ENCODE results near the gene CHCHD2.
"Not testable (repeated sequence)": the region's sequence is repeated elsewhere in the genome, so short reads cannot be mapped to it uniquely, and the experiment has no call there.

The CHCHD2 gene

GRCh38 chr7:56106108-56107073 is at the start of gene CHCHD2:
Gene CHCHD2 (minus strand): TSS chr7:56106476. CDS start chr7:56106413, 63 bp downstream.
- peak; percentile 97 for DNase-seq

GRCh38 chr7:56131062-56131461 is 24.8 kb upstream of the CHCHD2 start:
- DNase-seq = not testable (repeated sequence)

GRCh38 chr7:56127241-56127975 is 21.1 kb upstream of the CHCHD2 start:
- no peak for DNase-seq

GRCh38 chr7:56125831-56126230 is 19.6 kb upstream of the CHCHD2 start:
- no peak for DNase-seq

GRCh38 chr7:56124981-56125380 is 18.7 kb upstream of the CHCHD2 start:
- no peak for DNase-seq

GRCh38 chr7:56121440-56121839 is 15.2 kb upstream of the CHCHD2 start:
- DNase-seq = no peak

- DNase-seq = no peak
These were observed 9.7 kb upstream of the CHCHD2 start, which contains the start of gene NUPR2 for GRCh38 chr7:56115852-56116538. Gene NUPR2 (minus strand): TSS chr7:56116417. CDS start chr7:56116314, 103 bp downstream.

- DNase-seq = not testable (repeated sequence)
These were observed 6.0 kb upstream of the CHCHD2 start for GRCh38 chr7:56112244-56112643.

- no peak for DNase-seq
These were observed 4.3 kb upstream of the CHCHD2 start for GRCh38 chr7:56110611-56111010.

GRCh38 chr7:56107954-56108258 is 1.6 kb upstream of the CHCHD2 start:
- DNase-seq = no peak

GRCh38 chr7:56105508-56105907 is 768 bp downstream of the CHCHD2 start:
- peak; percentile 36 for DNase-seq

- not testable (repeated sequence) for DNase-seq
These were observed 2.1 kb downstream of the CHCHD2 start for GRCh38 chr7:56104138-56104537.

- DNase-seq = no peak
These were observed 6.6 kb downstream of the CHCHD2 start for GRCh38 chr7:56099653-56100052.

- DNase-seq = not testable (repeated sequence)
These were observed 7.9 kb downstream of the CHCHD2 start for GRCh38 chr7:56098187-56099008.

- DNase-seq = no peak
These were observed 8.6 kb downstream of the CHCHD2 start for GRCh38 chr7:56097700-56098099.

- DNase-seq = peak; percentile 30
These were observed 13.3 kb downstream of the CHCHD2 start, which contains the start of gene PHKG1 for GRCh38 chr7:56092789-56093531. Gene PHKG1 (minus strand): TSS chr7:56092952. CDS start chr7:56088941, 4,011 bp downstream.

- DNase-seq = not testable (repeated sequence)
These were observed 13.9 kb downstream of the CHCHD2 start for GRCh38 chr7:56092388-56092787.

- DNase-seq = no peak
These were observed 14.7 kb downstream of the CHCHD2 start for GRCh38 chr7:56091591-56091990.

GRCh38 chr7:56087445-56087844 is 18.8 kb downstream of the CHCHD2 start:
- DNase-seq = no peak

- DNase-seq = no peak
These were observed 19.5 kb downstream of the CHCHD2 start for GRCh38 chr7:56086761-56087160.

- no peak for DNase-seq
These were observed 23.0 kb downstream of the CHCHD2 start for GRCh38 chr7:56083150-56083785.

All from NCI-H226 (cell line).